Mucosa of descending colon (tissue), 3 donors: Measurements from ENCODE around the gene SLC1A1. TPM values are rescaled to one million over a fixed set of nuclear protein-coding genes. Genes with fewer than 3 reads are reported as not detected.

ENCODE experiments used
- ATAC-seq: fragments of 200-7000 bp; cut with Tn5 transposase; one replicate; pipeline ENCODE4 v1.9.1; 2020; ENCODE audit warnings: mild to moderate bottlenecking, moderate library complexity
- DNase-seq, 3 donors: peaks; one replicate each; pipeline ENCODE4 v3.0.0-alpha.2; 2020
- H3K36me3 ChIP-seq: fragments of 200-600 bp; one replicate; pipeline ENCODE4 v1.8.0; 2021; ENCODE audit warnings: low read depth, mild to moderate bottlenecking
- H3K4me1 ChIP-seq: fragments of 200-600 bp; one replicate; pipeline ENCODE4 v1.8.0; 2021; ENCODE audit warnings: low read depth, mild to moderate bottlenecking
- H3K4me3 ChIP-seq: fragments of 200-600 bp; one replicate; pipeline ENCODE4 v1.8.0; 2021; ENCODE audit warnings: mild to moderate bottlenecking
- H3K9me3 ChIP-seq: fragments of 200-600 bp; one replicate; pipeline ENCODE4 v1.8.0; 2021; ENCODE audit warnings: mild to moderate bottlenecking
- CTCF ChIP-seq: fragments of 200-600 bp; IDR thresholded peaks from one replicate; pipeline ENCODE4 v1.8.0; 2022; ENCODE audit warnings: antibody characterized with exemption, mild to moderate bottlenecking
- intact Hi-C, 2 donors: fragments of 100-400 bp; cut with DNase I in 1 of 2; cut with micrococcal nuclease in 1 of 2; formaldehyde crosslinking; loops; one replicate each; pipeline versions ENCODE4 v1.11.0 to v1.11.1; 2022; cut with DNase I, micrococcal nuclease
- total RNA-seq, 3 donors: library from RNA; stranded (reverse); fragmentation: NEBNext Ultra II Directional in 2 of 3; extraction: Animal tissue kit (Norgen Biotek cat#: 25700) in 2 of 3; gene quantifications; one replicate each; pipeline versions ENCODE4 v1.2.1 to v1.2.4, GENCODE V29; 2021 to 2023
- donor health status: DM: no; HTN: no; CAD: no; lungs with moderate emphysema.
- donor health status: DM: no; HTN: no; CAD: no.
- donor health status: DM: no; HTN: yes; CAD: no.

Gene SLC1A1
- total RNA-seq, 3 donors from 2014 or later: 16.8 to 44.8 (median 37.0) TPM

GRCh38 chr9:4503103-4503502 lies 12.8 kb downstream of the SLC1A1 start:
- ATAC-seq (no peak), DNase-seq (no peak)
- Histone ChIP-seq H3K36me3 (no peaks in the 10 kb centered on the region), H3K9me3 (no peaks in the 10 kb centered on the region), H3K4me3 (no peak overlapping the region), H3K4me1 (peaks cover 5% of the 10 kb centered on the region)
- TF ChIP-seq CTCF: no peak
- intact Hi-C loops: no loop called here

GRCh38 chr9:4504250-4504649 lies 14.0 kb downstream of the SLC1A1 start:
- DNase-seq (no peak), ATAC-seq (no peak)
- intact Hi-C loops: no loop called here

GRCh38 chr9:4506490-4506889 lies 16.2 kb downstream of the SLC1A1 start:
- no peak for TF ChIP-seq CTCF
- ATAC-seq (no peak), DNase-seq (no peak)
- H3K4me3 ChIP-seq: no peak overlapping the region
- H3K9me3 ChIP-seq: no peaks in the 10 kb centered on the region
- H3K36me3 ChIP-seq: no peaks in the 10 kb centered on the region
- intact Hi-C loops: no loop called here
- H3K4me1 ChIP-seq: peaks cover 9% of the 10 kb centered on the region

More at GRCh38 chr9:4504250-4504649, 14.0 kb downstream of the SLC1A1 start:
- no peaks in the 10 kb centered on the region for H3K36me3 ChIP-seq
- H3K9me3 ChIP-seq: no peaks in the 10 kb centered on the region
- H3K4me1 ChIP-seq: no peaks in the 10 kb centered on the region
- H3K4me3 ChIP-seq: no peak overlapping the region
- TF ChIP-seq CTCF: no peak

GRCh38 chr9:4507306-4508130 lies 17.2 kb downstream of the SLC1A1 start:
- no peak for TF ChIP-seq CTCF
- Histone ChIP-seq H3K4me1 (peaks cover 9% of the 10 kb centered on the region), H3K4me3 (no peak overlapping the region), H3K9me3 (no peaks in the 10 kb centered on the region), H3K36me3 (no peaks in the 10 kb centered on the region)
- DNase-seq (no peak), ATAC-seq (no peak)
- intact Hi-C loops: no loop called here

GRCh38 chr9:4508246-4508906 lies 18.1 kb downstream of the SLC1A1 start:
- Histone ChIP-seq H3K36me3 (no peaks in the 10 kb centered on the region), H3K9me3 (no peaks in the 10 kb centered on the region), H3K4me3 (no peak overlapping the region), H3K4me1 (peaks cover 9% of the 10 kb centered on the region)
- DNase-seq (no peak), ATAC-seq (peak; percentile 77)
- TF ChIP-seq CTCF: no peak
- intact Hi-C loops: no loop called here
